Measurements from ENCODE around the gene STAT1.
A peak's percentile ranks its signal among the peaks of the same experiment; 100 is the strongest.

STAT1 gene

GRCh38 chr2:191013932-191014652 is at the start of gene STAT1:
TSS of gene STAT1 (minus strand) at chr2:191014171. CDS start at chr2:191010003, 4,168 bp downstream.
- DNase-seq (ENCODE audit: low spot score): peak; percentile 97

DNA sequence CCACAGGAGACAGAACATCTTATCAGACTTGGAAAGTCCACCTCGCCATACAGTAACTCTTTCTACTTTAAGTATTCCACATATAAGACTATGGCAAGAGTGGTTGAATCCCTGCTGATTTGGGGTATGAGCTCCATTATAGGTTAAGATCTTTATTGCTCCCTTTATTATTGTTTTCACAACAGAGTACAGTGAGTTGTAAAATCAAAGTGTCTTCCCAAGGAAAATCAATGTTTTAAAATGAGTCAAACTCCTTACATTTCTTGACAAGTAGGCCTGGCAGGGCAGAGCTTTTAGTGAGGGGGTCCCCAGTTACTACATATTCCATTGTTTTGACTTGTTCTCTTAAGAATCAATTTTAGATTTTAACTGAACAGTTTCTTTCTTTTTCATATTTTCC is 49.6 kb upstream of the STAT1 start:
- no peak for DNase-seq (ENCODE audit: low spot score)

GRCh38 chr2:191061381-191061980 is 47.5 kb upstream of the STAT1 start:
- peak; percentile 60 for DNase-seq (ENCODE audit: low spot score)

DNA sequence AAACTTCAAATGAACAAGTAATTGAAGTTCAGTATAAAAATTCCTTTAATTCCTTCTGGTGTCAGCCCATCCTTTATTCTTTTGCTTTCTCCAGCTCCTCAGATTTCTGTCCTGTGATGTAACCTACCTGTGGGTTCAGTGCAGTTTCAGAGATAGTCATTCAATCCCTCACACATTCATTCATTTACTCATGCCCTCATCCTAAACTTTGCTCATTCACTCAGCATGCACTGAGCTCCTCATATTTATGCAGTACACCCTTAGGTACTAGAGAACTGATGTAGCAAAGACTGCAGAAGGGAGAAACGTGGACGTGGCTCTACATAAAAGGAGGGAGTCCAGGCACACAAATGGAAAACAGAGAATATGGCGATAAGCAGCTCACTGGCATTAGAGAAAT is 45.3 kb upstream of the STAT1 start:
- DNase-seq (ENCODE audit: low spot score): peak; percentile 70

DNA sequence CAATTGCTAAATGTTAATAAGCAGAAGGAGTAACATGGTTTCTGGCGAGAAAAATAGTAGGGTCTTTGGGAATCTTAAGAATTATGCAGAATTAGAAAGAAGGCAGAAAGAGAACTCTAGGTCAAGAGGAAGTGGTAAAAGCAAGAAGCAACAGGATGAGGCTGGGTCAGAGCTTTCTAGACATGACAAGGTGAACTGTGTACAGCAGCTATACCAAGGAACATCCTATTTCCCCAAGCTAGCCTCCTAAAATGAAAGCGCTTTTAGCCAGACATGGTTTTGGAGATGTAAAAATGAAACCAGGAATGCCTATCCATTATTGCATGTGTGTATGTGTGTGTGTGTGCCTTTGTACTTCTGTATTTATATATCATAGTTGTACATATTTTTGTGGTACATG is 42.3 kb upstream of the STAT1 start:
- DNase-seq (ENCODE audit: low spot score): peak; percentile 62

- no peak for DNase-seq (ENCODE audit: low spot score)
These were observed 39.3 kb upstream of the STAT1 start for GRCh38 chr2:191053256-191053655.

- DNase-seq (ENCODE audit: low spot score): peak; percentile 69
These were observed 38.1 kb upstream of the STAT1 start for GRCh38 chr2:191051825-191052778.

- DNase-seq (ENCODE audit: low spot score): no peak
These were observed 37.2 kb upstream of the STAT1 start for GRCh38 chr2:191051177-191051576.

DNA sequence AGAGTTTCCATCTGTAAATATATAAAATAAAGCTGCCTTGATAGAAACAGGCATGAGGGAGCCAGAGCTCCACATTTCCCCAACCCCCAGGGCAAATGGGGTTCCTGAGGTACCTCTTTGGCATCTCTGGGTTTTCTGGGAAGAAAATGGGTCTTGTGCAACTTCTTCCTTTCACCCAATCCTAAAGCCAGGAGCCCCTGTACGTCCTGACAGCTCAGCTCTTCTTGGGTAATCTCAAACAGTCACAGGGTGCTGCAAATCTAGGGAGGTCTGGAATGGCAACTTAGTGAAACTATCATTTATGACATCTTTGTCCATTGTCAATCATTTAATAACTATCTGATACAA is 36.6 kb upstream of the STAT1 start:
- no peak for DNase-seq (ENCODE audit: low spot score)

DNA sequence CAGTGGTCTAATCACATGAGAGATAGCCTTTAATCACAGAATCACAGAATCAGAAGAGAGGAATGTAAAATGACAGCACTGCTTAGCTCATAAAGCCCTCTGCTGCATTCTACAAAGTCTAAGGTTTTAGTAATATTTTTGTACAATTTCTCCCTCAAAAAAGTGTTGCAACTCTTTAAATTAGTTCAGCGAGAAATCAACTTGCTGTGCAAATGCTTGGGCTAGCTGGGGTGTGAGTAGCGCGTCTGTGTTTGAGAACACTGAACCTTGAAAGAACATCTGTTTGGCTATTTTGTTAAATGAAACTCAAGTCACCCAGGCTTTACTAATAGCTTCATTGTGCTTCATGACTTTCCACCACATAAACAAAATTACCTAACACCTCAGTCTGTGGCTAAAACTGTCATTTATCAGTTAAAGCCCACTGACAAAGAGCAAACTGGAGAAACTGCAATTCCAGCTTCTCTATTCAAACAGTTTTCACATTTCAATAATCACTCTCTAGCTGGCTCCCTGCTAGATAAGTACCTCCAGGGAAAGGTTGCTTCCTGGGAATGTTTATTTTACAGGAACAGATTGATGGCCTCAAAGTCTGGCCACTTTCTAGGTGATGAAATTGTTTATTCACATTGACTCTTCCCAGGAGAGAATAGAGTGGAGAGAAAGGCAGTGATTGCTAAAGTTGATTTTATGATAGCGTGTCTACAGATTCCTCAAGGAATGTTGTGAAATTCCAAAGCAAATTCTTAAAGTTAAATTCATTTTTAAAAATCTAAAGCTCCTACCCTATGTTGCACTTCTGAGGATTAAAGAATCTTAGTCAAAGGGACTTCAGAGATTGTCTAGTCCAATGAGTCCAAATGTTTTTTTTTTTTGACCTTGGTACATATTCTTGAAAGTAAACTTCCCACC is 36.0 kb upstream of the STAT1 start:
- no peak for DNase-seq (ENCODE audit: low spot score)

DNA sequence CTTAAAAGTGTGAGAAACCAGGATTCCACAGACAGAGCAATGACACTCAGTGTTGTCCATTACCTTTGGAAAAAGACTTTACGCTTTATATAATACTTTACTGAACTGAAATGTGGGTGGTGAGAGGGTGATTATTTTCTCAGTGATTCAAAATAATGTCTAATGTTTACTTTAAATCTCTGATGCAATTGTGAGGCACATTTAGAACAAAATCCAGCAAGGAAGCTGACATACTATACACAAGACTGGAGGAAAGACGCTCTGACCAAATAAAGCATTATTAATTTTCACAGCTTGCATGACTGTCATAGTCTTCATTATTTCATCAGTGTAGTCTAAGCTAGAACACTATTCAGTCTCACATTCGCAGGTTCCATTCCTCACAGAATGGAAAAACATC is 34.1 kb upstream of the STAT1 start:
- no peak for DNase-seq (ENCODE audit: low spot score)

DNA sequence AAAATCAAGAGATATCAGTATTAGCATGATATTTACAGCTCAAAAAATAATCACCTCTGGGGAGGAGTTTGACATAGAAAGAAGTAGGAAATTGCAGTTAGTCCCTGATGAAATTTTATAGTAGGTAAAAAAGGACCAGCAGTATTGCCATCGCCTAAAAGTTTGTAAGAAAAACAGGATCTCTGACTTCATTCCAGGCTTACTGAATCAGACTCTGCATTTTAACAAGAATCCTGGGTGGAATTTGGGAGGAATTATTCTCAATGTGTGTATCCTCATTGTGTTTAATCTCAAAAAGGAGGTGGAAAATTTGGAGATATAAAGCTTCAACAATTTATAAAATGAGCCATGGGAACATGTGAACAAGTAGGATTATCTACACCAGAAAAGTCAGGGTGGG is 31.2 kb upstream of the STAT1 start:
- DNase-seq (ENCODE audit: low spot score): no peak

- no peak for DNase-seq (ENCODE audit: low spot score)
These were observed 29.5 kb upstream of the STAT1 start for GRCh38 chr2:191043438-191043837.

DNA sequence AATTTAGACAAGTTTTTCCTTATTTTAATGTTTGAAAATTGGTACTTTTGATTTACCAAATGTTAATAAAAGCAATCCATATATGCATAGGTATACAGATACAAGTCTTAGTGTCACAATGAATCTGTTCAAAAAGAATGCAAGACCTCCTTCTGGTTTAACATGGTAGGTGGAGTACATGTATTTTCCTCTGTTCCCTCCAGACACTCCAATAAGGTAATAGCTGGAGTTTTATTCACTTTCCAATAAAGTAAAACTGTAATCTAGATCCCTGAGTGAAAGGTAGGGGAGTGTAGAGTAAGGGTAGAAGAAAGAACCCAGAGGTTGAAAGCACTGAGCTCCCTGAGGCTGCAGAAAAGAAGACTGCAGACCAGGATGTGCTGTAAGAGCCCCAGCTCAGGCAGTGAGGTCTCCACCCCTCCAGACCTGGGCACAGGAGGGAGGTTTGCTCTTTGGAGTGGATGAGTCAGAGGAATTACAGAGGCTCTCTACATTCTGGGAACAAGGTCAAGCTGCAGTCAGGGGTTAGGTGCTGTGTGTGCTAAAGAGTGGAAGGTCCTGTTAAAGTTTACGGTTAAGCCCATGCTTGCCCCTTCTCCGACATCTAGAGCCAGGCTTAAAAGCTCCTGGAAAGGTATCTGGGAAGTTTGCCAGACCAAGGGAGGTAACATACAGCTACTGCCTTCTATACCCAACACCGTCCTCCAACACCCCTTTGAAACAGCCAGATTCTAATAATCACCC is 27.6 kb upstream of the STAT1 start:
- DNase-seq (ENCODE audit: low spot score): no peak

DNA sequence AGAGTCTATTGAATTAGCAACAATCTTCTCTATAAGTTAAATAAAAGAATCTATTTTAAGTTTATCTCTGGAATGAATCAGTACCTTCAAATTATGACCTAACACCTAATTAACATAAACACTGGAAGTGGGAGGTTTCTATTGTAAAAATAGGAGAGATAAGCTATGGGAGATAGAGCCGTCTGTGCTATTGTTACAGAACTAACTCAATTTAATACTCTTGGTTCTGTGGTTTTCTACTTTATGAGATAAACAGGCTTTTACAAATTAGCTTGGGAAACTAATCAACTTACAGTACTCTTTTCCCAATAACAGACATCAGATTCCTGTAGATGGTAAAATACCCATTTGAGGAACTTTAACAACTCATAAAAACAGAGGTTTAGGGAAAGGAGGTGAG is 25.6 kb upstream of the STAT1 start:
- no peak for DNase-seq (ENCODE audit: low spot score)

- no peak for DNase-seq (ENCODE audit: low spot score)
These were observed 24.8 kb upstream of the STAT1 start for GRCh38 chr2:191038741-191039140.

DNA sequence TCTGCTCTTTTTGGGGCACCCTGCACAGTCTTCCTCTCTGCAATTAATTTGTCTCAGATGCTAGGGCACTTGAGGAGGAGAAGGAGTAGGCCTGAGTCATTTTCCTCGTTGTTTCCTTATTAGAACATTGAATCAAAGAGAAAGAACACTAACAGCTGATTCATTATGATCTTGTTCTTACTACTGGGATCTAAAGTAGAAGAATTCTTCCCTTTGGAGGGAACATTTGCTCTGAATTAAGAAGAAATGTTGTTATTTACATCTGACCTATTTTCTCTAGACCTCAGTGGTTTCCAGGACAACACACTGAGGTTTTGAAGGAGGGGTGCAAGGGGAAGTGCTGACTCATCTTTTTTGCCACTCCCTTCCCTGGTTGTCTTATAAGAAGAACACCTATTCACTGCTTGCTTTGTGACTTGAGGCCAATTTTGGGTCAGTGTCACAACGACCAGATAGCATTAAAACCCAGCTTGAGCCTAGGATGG is 24.3 kb upstream of the STAT1 start:
- peak; percentile 79 for DNase-seq (ENCODE audit: low spot score)

- DNase-seq (ENCODE audit: low spot score): no peak
These were observed 23.4 kb upstream of the STAT1 start for GRCh38 chr2:191037351-191037750.

DNA sequence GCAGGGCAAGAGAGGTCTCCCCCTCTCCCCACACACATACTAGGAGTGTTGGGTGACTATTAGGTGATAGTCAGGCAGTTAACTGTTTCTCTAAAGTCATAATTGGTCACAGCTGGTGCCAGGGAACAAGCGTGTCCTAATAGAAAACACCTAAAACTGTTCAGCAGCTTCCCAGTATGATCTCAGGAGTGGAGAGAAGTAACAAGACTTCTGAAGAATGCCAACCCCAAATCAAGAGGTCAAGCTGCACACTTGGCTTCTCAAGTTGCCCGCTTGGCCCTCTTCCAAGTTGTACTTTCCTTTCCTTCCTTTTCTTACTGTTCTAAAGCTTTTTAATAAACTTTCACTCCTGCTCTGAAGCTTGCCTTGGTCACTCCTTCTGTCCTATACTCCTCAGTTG is 22.4 kb upstream of the STAT1 start:
- DNase-seq (ENCODE audit: low spot score): no peak

DNA sequence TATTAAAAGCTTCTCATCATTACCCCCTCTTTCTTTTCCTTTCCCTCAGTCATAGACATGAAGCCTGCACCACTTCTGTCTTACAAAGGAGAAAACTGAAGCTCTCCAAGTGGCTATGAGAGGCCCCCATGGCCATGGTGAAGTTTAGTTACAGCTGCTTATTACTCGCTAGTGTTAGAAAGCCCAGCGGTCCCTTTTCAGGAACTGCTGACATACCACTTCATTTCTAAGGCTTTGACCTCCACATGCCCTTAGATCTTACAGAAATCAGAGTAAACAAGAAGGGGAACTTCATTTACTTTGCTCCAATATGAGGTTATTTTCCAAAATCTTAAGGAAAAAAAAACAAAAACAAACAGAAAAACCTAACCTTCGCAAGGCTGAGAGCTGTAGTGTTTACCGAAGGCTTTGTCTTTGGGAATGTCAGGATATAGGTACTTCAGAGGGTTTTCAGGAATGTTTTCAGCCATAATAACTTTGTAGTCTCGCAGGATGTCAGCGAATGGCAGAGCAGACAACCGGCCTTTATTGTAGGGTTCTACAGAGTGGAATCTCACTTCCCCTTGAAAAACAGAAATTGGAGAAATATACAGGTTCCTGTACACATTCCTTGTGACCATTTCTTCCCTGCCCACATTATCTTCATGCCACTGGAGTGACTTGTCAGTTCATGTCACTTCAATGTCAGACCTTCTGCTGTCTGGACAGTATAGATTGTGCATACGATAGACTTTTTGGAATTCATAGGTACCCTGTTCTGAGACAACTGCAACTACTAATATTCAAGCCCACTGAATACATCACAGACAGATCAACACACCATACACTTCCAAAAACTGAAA is 18.8 kb upstream of the STAT1 start:
- no peak for DNase-seq (ENCODE audit: low spot score)
